HEK293T (cell line): ENCODE measurements around the gene KLHDC4.

ENCODE experiments used
- ARNT ChIP-seq: fragments of 450-650 bp; IDR thresholded peaks from 2 replicates; pipeline ENCODE4 v1.6.1; 2017; ENCODE audit warnings: mild to moderate bottlenecking
- FOXK2 ChIP-seq: fragments of 450-650 bp; IDR thresholded peaks from 2 replicates; pipeline ENCODE4 v1.6.1; 2016; ENCODE audit warnings: mild to moderate bottlenecking
- FOXM1 ChIP-seq: fragments of 450-650 bp; IDR thresholded peaks from 2 replicates; pipeline ENCODE4 v1.6.1; 2017; ENCODE audit warnings: mild to moderate bottlenecking, borderline replicate concordance
- L3MBTL2 ChIP-seq: fragments of 450-650 bp; conservative IDR thresholded peaks from 2 replicates; pipeline ENCODE4 v1.6.1; 2016; ENCODE audit warnings: mild to moderate bottlenecking
- NFRKB ChIP-seq: fragments of 450-650 bp; IDR thresholded peaks from 2 replicates; pipeline ENCODE4 v1.6.1; 2016; ENCODE audit warnings: mild to moderate bottlenecking, moderate library complexity

DNA sequence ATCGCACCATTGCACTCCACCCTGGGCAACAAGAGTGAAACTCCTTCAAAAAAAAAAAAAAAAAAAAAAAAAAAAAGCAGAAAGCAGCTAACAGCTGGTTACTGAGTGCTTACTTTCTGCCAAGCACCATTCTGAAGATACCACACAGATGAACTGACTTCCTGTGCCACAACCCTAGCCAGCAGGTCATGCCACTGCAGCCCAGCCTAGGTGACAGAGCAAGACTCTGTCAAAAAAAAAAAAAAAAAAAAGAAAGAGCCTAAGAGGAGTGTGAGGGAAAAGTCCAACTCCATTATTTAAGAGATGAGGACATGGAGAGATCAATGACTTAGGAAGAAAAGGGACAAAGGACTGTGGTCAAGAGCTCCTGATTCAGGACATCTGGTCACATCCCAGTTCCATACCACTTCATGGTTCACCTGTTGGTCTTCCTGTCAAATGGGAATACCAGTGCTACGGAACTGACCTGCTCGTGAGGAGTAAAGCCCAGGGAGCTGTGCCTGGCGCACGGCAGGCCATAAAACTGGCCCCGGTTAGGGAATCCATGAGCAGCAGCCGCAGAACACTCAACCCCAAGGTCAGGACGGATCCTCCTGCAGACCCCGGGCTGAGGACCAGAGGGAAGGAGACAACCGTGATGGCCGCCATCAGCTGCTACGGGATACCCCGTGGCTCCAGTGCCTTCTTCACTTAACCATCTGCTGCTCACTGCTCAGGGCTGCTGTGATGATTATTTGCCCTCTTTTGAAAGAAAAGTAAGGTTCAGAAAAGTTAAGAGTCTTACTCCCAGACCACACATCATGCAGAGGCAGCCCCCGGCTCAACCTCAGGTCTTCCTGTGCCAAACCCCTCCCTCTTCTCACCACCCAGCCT, 950 bp downstream of the KLHDC4 start:
- TF ChIP-seq L3MBTL2 (no peak), FOXM1 (no peak), NFRKB (no peak), ARNT (no peak), FOXK2 (no peak)
